DMS79 treated with DMSO at 0.1 percent for 48 hours (cell line): ENCODE results near the gene WDR75.

Experiments
- DNase-seq: peaks from one replicate; lab custom pipeline; 2025; lab: John Stamatoyannopoulos, UW

The WDR75 gene

DNA sequence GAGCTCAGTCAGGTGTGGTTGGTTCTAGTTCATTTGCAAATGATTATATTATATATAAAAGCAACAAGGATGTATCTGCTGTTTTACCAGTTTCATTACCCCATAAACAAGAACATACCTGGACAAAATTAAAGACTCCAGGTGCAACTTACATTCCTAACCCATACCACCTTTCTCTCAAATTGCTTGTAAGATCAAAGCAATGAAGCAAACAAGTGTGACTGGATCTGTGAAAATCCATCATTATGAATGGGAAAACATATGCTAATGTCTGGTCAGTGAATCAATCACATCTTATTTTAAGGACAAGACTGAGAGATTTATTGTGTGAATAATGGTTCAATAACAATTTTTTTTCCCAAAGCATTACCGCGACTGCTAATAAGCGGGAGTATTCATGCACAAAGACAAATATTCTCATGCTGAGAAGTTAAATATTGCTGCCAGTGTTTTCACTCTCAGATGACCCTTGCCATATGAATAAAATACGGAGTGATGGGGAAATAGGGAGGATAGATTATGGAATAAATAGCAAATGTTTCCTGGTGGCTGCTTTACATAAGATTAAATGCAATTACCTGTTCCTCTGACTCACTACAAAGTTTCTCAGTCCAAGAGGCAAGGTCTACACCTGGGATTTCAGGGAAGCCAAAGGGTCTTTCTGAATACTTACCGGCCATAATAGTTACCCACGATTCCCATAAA lies 59.3 kb downstream of the WDR75 start:
- DNase-seq, result no peak

GRCh38 chr2:189501487-189501886 lies 60.2 kb downstream of the WDR75 start:
- DNase-seq, result no peak

GRCh38 chr2:189502714-189503113 lies 61.4 kb downstream of the WDR75 start:
- no peak for DNase-seq

DNA sequence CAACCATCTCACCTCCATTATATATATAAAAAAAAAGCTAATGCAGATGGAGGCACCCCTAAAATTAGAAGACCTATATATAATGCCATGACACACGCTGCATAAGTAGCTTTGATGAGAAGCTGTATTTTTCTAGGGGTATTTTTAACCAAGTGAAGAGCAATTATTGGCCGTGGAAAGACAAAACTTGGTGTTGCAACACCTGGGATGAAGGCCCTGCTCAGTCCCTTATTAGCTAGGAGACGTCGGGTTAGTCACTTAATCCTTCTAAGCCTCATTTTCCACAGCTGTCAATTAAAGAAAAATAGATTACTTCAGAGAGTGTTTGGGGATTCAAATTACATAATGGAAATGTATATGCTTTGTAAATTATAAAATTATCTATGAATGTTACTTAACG lies 63.0 kb downstream of the WDR75 start:
- no peak for DNase-seq

GRCh38 chr2:189505492-189505891 lies 64.2 kb downstream of the WDR75 start:
- no peak for DNase-seq

DNA sequence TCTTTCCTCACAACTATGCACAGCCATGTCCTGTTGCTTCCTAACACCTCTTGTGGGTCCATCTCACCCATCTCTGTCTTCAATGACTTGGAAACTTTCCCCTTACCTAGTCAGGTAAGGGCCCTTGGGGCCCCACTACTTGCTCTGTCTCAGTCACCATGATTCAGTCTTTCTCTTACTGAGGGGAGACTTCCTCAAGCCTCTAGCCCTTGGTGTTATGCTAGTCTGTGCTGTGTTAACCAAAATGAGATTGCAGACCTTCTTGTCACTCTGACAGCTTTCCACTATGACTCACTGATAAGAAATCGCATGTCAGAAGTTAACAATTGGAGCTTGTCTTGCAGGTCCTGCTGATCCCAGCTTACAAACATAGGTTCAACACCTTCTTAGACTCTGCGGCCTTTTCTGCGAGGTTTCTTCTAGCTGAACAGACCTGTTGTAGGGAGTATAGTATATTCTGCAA lies 65.3 kb downstream of the WDR75 start:
- no peak for DNase-seq

DNA sequence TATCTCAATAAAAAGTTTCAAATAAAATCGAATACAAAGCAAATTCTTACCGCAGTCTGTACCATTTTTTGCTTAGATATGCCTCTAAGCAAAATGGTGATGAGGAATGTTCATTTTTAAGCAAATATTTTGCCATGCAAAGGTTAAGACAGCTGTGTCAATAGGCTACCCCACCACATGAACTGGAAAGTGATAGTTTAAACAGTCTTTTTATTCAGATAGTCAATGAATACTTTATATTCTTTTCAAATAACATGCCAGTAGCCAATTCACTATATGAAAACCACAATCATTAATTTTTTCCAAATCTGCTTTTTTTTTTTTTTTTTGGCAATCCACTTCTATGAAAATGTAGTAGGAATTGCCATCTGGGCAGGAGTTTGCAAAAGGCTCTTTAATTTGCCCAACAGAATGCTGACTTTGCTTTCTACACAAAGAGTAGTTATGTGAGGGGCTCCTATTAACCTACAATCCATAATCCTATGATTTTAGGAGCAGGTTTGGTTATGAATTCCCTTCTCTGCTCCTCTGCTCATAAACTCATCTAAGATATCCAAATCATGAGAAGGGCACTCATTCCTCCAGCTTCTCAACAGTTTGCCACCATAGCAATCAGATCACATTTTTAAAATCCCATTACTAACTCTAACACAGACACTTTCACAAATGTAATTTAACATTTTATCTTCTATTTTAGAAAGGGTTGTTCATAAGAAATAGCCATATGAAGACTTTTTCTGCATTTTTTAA lies 70.1 kb downstream of the WDR75 start:
- no peak for DNase-seq

DNA sequence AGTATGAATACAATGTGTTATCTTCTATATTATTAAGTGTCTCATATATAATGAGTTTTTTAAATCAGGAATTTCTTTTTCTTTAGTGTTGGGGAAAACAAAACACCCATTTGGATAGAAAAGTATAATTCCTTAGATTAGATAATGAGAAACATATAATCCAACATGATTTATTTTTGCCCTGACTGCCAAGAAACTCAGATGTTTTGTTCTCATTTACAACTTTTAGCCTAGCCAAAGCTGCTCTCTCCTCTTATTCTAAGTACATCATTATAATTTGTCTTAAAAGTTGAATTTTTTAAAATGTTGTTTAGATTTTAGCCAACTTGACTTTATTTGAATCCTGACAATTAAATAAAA lies 70.7 kb downstream of the WDR75 start:
- DNase-seq, result no peak

DNA sequence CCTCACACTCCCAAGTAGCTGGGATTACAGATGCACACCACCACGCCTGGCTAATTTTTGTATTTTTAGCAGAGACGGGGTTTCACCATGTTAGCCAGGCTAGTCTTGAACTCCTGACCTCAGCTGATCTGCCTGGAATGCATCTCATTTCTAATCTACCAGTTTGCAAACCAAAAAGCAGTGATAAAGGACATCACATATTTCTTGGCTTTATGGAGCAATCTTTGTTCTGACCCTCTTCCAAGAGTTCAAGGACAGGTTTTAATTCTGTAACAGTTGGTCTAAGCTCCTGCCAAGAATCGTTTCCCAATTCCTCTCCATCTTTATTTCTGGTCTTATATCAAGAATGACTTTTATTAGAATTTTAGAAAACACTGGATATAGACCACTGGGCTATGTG lies 71.6 kb downstream of the WDR75 start:
- no peak for DNase-seq

GRCh38 chr2:189514104-189514503 lies 72.8 kb downstream of the WDR75 start:
- DNase-seq, result no peak

- no peak for DNase-seq
These were observed 74.0 kb downstream of the WDR75 start for GRCh38 chr2:189515264-189515663.

- DNase-seq, result no peak
These were observed 75.3 kb downstream of the WDR75 start for GRCh38 chr2:189516546-189516945.

- DNase-seq, result no peak
These were observed 76.7 kb downstream of the WDR75 start for GRCh38 chr2:189517847-189518535.

GRCh38 chr2:189519631-189520387 lies 78.5 kb downstream of the WDR75 start:
- no peak for DNase-seq

DNA sequence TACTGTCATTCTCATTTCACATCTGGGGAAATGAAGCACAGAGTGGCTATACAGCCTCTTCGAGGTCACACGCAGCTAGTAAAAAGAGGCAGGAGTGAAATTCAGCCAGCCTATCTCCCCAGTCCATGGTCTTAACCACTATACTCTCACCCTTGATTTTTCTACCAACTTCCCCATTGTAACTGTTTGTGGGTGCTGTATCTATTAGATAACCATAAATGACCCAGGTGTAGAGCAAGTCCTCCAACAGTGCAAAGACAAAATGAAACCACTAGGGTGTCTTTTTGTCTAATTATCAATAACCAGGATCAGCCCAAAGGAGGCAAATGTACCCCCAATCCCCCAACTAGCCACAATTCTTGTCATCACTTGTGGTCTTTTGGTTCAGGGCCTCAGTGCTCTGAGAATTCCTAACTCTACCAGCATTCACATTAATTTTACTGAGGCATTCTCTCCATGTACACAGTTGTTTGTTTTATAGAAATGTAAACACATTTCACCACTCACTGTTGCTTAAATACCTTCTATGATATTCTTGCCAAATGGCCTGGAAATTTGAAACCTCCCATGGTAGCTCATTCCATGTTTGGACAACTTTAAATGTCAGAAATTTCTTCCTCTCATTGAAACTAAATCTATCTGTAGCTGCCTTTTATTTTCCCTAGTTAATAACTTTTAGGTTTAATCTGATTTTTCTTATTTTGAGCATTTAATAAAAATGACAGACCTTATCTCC lies 80.6 kb downstream of the WDR75 start:
- no peak for DNase-seq

DNA sequence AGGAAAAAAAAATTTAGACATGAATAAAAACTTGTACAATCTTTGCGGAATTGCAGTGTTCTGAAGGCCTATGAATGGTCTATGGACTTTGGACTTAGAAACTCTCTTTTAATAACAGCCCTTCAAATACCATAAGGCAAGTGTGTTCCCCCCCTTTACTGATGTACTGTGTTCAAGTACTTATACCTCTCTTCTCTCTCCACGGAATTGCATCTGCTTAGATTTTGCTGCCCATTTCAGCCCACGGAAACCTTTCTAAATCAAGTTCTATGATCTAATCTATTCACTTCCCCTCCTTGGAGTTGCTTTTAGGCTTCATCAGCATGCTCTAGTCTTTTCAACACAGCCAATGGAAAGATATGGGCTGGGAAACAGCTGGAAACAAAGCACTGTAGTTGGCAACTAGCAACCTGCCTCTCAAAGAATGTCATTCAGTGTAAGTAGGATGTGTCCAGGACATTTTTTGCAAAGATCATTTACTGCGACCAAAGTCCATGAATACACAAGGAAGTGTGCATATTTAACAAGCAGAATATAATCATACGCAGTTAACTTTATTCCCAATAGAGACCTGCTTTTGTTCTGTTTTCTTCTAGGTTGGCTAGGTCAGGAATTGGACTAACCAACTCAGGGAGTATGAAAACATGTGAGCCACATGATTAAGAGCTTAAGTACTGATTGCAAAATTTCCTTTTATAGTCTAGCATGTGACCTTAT lies 81.3 kb downstream of the WDR75 start:
- no peak for DNase-seq

GRCh38 chr2:189524746-189525145 lies 83.5 kb downstream of the WDR75 start:
- no peak for DNase-seq
